Thoracic aorta (tissue), 2 donors: ENCODE results near the gene CUL2. TPM values are rescaled to one million over a fixed set of nuclear protein-coding genes. Genes with fewer than 3 reads are reported as not detected.

Source experiments
- ATAC-seq: fragments of 150-250 bp; one replicate; pipeline ENCODE4 v1.8.0; 2017; ENCODE audit warnings: low read depth; ENCODE audit not compliant: insufficient number of reproducible peaks, low FRiP score
- DNase-seq: peaks from one replicate; pipeline ENCODE4 v3.0.0-alpha.2; 2020; ENCODE audit warnings: low spot score
- H3K27ac ChIP-seq, 2 donors: fragments of 200-600 bp; sonication (generic); 1 replicate in 1 of 2; 2 replicates in 1 of 2; pipeline ENCODE4 v1.5.1; 2016; ENCODE audit warnings: mild to moderate bottlenecking in 2 of 2, moderate library complexity in 2 of 2
- H3K27me3 ChIP-seq: fragments of 200-600 bp; sonication (generic); replicated peaks from 2 replicates; pipeline ENCODE4 v1.6.0; 2016; ENCODE audit warnings: mild to moderate bottlenecking; ENCODE audit not compliant: insufficient read depth
- H3K36me3 ChIP-seq: fragments of 200-600 bp; sonication (generic); one replicate; pipeline ENCODE4 v1.5.1; 2016
- H3K4me1 ChIP-seq, 2 donors: fragments of 200-600 bp; sonication (generic); 1 replicate in 1 of 2; 2 replicates in 1 of 2; pipeline versions ENCODE4 v1.5.1 to v1.6.0; 2016; ENCODE audit warnings: low read depth in 2 of 2, mild to moderate bottlenecking in 1 of 2; ENCODE audit not compliant: control insufficient read depth in 1 of 2
- H3K4me3 ChIP-seq: fragments of 200-600 bp; sonication (generic); 2 replicates; pipeline ENCODE4 v1.5.1; 2016; ENCODE audit warnings: mild to moderate bottlenecking
- H3K9me3 ChIP-seq: fragments of 200-600 bp; sonication (generic); 2 replicates; pipeline ENCODE4 v1.5.1; 2016
- CTCF ChIP-seq: fragments of 200-600 bp; sonication (generic); IDR thresholded peaks from one replicate; pipeline ENCODE4 v1.5.1; 2019; ENCODE audit warnings: antibody characterized with exemption
- total RNA-seq, 2 donors: library from RNA; depleted of rRNA; stranded (reverse); fragments of >200 nt; gene quantifications; one replicate each; pipeline versions ENCODE4 v1.1.0 to v1.2.3, GENCODE V29; 2016

The CUL2 gene
- total RNA-seq, 2 donors from 2014 or later = 9.6 to 11.8 TPM

GRCh38 chr10:35130663-35131062 lies 40.5 kb upstream of the CUL2 start:
- no peak for ATAC-seq
- no peak for TF ChIP-seq CTCF
- no peak overlapping the region for H3K27ac ChIP-seq
- no peaks in the 10 kb centered on the region for H3K36me3 ChIP-seq
- no peaks in the 10 kb centered on the region for H3K9me3 ChIP-seq
- H3K4me3 ChIP-seq = no peak overlapping the region
- H3K27me3 ChIP-seq = no peaks in the 10 kb centered on the region
- no peak for DNase-seq
- H3K4me1 ChIP-seq = peaks cover 15 to 34% of the 10 kb centered on the region in 2 donors

- Histone ChIP-seq H3K4me1 (peaks cover 15 to 34% of the 10 kb centered on the region in 2 donors), H3K9me3 (no peaks in the 10 kb centered on the region), H3K4me3 (no peak overlapping the region), H3K27me3 (no peaks in the 10 kb centered on the region), H3K27ac (no peak overlapping the region), H3K36me3 (no peaks in the 10 kb centered on the region)
- TF ChIP-seq CTCF = no peak
- ATAC-seq = no peak
- DNase-seq = no peak
Observed at GRCh38 chr10:35129185-35129674, 39.1 kb upstream of the CUL2 start.

GRCh38 chr10:35127289-35127891 lies 37.2 kb upstream of the CUL2 start:
- no peaks in the 10 kb centered on the region for H3K27me3 ChIP-seq
- peak overlapping the region; percentile 91 for H3K4me3 ChIP-seq
- DNase-seq (peak; percentile 9), ATAC-seq (peak; percentile 12)
- no peak for TF ChIP-seq CTCF
- no peaks in the 10 kb centered on the region for H3K9me3 ChIP-seq
- peak overlapping the region; percentile 97 to 99 for H3K27ac ChIP-seq
- no peaks in the 10 kb centered on the region for H3K36me3 ChIP-seq
- peaks cover 15 to 34% of the 10 kb centered on the region in 2 donors for H3K4me1 ChIP-seq

- no peaks in the 10 kb centered on the region for H3K36me3 ChIP-seq
- DNase-seq = peak; percentile 100
- H3K27ac ChIP-seq = peak within 1 kb of the TSS; percentile 97 to 99
- ATAC-seq = peak; percentile 94
- H3K4me3 ChIP-seq = peak within 1 kb of the TSS; percentile 91
- H3K9me3 ChIP-seq = no peaks in the 10 kb centered on the region
- H3K27me3 ChIP-seq = no peaks in the 10 kb centered on the region
- peaks cover 14 to 33% of the 10 kb centered on the region in 2 donors for H3K4me1 ChIP-seq
- peak; percentile 97 for TF ChIP-seq CTCF
Observed at GRCh38 chr10:35126530-35127288, 36.6 kb upstream of the CUL2 start, which contains the start of gene CREM. CREM (plus strand) TSS chr10:35126846; CDS start chr10:35137836, 10,990 bp downstream.

- Histone ChIP-seq H3K4me3 (peak overlapping the region; percentile 91), H3K9me3 (no peaks in the 10 kb centered on the region), H3K27ac (peak overlapping the region; percentile 97 to 99), H3K36me3 (no peaks in the 10 kb centered on the region), H3K4me1 (peaks cover 9 to 27% of the 10 kb centered on the region in 2 donors), H3K27me3 (no peaks in the 10 kb centered on the region)
- DNase-seq (no peak), ATAC-seq (no peak)
- no peak for TF ChIP-seq CTCF
Observed at GRCh38 chr10:35126062-35126529, 36.0 kb upstream of the CUL2 start.
